SK-N-SH treated with all-trans-retinoic acid at 6 μM for 48 hours (cell line): ENCODE data around the gene SBK2.

Source experiments
- ARNTL ChIP-seq: fragments of 450-650 bp; formaldehyde crosslinking; IDR thresholded peaks from 2 replicates; pipeline ENCODE4 v1.5.0; 2020; ENCODE audit warnings: low read depth, mild to moderate bottlenecking, moderate library complexity, borderline replicate concordance
- RARB ChIP-seq: fragments of 250-450 bp; sonication (Bioruptor Pico); IDR thresholded peaks from 2 replicates; pipeline ENCODE4 v1.8.0; 2021; ENCODE audit warnings: mild to moderate bottlenecking, moderate library complexity
- TCF4 ChIP-seq: fragments of 250-450 bp; sonication (Bioruptor Pico); IDR thresholded peaks from 2 replicates; pipeline ENCODE4 v1.8.0; 2021; ENCODE audit warnings: mild to moderate bottlenecking, moderate library complexity, borderline replicate concordance
- ZC3H10 ChIP-seq: fragments of 250-450 bp; sonication (Bioruptor Pico); IDR thresholded peaks from 2 replicates; pipeline ENCODE4 v1.5.1; 2021; ENCODE audit warnings: mild to moderate bottlenecking, moderate library complexity
- TF ChIP-seq, protein P1 (sequence below): fragments of 250-450 bp; sonication (Bioruptor Pico); IDR thresholded peaks from 2 replicates; pipeline ENCODE4 v1.5.1; 2021; ENCODE audit warnings: mild to moderate bottlenecking, moderate library complexity

DNA sequence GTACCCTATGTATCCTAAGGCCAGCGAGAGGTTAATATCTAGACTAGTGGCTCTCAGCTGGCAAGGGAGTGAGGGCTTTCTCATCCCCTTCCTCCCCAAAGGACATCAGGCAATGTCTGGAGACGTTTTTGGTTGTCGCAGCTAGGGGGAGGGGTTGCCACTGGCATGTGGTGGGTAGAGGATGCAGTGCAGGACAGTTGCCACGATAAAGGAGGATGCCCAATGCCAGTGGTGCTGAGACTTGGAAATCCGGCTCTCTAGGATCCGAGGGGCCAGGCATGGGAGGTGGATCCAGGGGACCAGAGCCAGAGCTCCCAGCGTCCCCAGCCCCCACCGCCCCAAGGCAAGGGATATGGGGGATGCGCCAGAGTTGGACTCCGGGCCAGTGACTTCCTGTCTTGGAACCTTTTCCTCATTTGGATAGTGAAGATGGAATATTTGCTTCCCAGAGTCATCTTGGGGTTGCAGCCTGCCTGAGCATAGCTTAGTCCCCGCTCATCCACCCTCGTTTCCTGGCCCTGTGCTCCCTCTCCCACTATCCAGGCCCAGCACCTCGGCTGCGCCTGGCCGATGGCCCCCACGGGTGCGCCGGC, 43.8 kb downstream of the SBK2 start:
- no peak for TF ChIP-seq ARNTL (CRISPR knock-in tag)
- no peak for TF ChIP-seq ZC3H10 (CRISPR knock-in tag)
- TF ChIP-seq RARB (CRISPR knock-in tag), result no peak
- TF ChIP-seq, protein P1, sequence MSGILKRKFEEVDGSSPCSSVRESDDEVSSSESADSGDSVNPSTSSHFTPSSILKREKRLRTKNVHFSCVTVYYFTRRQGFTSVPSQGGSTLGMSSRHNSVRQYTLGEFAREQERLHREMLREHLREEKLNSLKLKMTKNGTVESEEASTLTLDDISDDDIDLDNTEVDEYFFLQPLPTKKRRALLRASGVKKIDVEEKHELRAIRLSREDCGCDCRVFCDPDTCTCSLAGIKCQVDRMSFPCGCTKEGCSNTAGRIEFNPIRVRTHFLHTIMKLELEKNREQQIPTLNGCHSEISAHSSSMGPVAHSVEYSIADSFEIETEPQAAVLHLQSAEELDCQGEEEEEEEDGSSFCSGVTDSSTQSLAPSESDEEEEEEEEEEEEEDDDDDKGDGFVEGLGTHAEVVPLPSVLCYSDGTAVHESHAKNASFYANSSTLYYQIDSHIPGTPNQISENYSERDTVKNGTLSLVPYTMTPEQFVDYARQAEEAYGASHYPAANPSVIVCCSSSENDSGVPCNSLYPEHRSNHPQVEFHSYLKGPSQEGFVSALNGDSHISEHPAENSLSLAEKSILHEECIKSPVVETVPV, result no peak
- TF ChIP-seq TCF4 (CRISPR knock-in tag), result no peak
